Lower leg skin (tissue), 4 donors: Measurements from ENCODE around the gene CGB1. TPM values are rescaled to one million over a fixed set of nuclear protein-coding genes. Genes with fewer than 3 reads are reported as not detected.
"Not testable (repeated sequence)": the region's sequence is repeated elsewhere in the genome, so short reads cannot be mapped to it uniquely, and the experiment has no call there.

ENCODE experiments used
- DNase-seq, 2 donors: peaks; one replicate each; pipeline ENCODE4 v3.0.0-alpha.2; 2019; ENCODE audit warnings: low spot score in 2 of 2
- H3K4me3 ChIP-seq: fragments of 200-600 bp; sonication (generic); 2 replicates; pipeline ENCODE4 v1.5.1; 2017; ENCODE audit warnings: mild to moderate bottlenecking, low read depth; ENCODE audit not compliant: poor library complexity, severe bottlenecking
- CTCF ChIP-seq, 3 donors: fragments of 450-650 bp; IDR thresholded peaks; one replicate each; pipeline ENCODE4 v1.5.1; 2016; ENCODE audit warnings: antibody characterized with exemption in 3 of 3, mild to moderate bottlenecking in 3 of 3, moderate library complexity in 2 of 3
- POLR2A ChIP-seq, 2 donors: fragments of 450-650 bp; IDR thresholded peaks; one replicate each; pipeline ENCODE4 v1.6.1; 2016 to 2017; ENCODE audit warnings: antibody characterized with exemption in 2 of 2, mild to moderate bottlenecking in 1 of 2, moderate library complexity in 1 of 2
- WGBS, 2 donors: methylation state at CpG; one replicate each; pipeline ENCODE4 v1.1.5; 2018; 5-methylcytosine and 5-hydroxymethylcytosine counted together
- intact Hi-C: fragments of 100-400 bp; cut with DNase I; formaldehyde crosslinking; loops from one replicate; pipeline ENCODE4 v1.15.0; 2023; ENCODE audit warnings: low total_unique reads
- total RNA-seq, 4 donors: library from RNA; depleted of rRNA; stranded (reverse); fragments of >200 nt; gene quantifications; one replicate each; pipeline ENCODE4 v1.1.0, GENCODE V29; 2016

CGB1 gene
- total RNA-seq, 4 donors from 2014 or later, result 2.2 TPM; not detected in 3

GRCh38 chr19:49049011-49049410 lies 12.3 kb upstream of the CGB1 start, which contains the start of gene CGB8:
Gene CGB8 (minus strand): TSS chr19:49049111. CDS start chr19:49048739, 372 bp downstream.
- WGBS, 2 donors, result 69% methylated on average over 10 of the region's 12 CpGs; no CpG with 5 or more reads in 1 of the 2 donors
- DNase-seq, H3K4me3 ChIP-seq, intact Hi-C loops: not testable (repeated sequence)

DNA sequence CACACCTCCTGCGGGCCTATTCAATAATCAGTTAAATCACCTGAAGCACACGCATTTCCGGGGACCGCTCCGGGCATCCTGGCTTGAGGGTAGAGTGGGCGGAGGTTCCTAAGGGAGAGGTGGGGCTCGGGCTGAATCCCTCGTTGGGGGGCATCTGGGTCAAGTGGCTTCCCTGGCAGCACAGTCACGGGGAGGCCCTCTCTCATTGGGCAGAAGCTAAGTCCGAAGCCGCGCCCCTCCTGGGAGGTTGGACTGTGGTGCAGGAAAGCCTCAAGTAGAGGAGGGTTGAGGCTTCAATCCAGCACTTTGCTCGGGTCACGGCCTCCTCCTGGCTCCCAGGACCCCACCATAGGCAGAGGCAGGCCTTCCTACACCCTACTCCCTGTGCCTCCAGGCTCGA lies 6.9 kb upstream of the CGB1 start, which contains the start of gene CGB5:
TSS of gene CGB5 (plus strand) at position 301 of the 400 bp plus-strand sequence. CDS start 362 bp downstream, outside the sequence.
- H3K4me3 ChIP-seq, intact Hi-C loops, DNase-seq: not testable (repeated sequence)
- 69 to 76% methylated on average over 13 to 14 of the region's 15 CpGs for WGBS, 2 donors

GRCh38 chr19:49042666-49043065 lies 6.0 kb upstream of the CGB1 start:
- 74 to 94% methylated on average over 2 to 4 of the region's 4 CpGs for WGBS, 2 donors
- DNase-seq, intact Hi-C loops, H3K4me3 ChIP-seq: not testable (repeated sequence)

DNA sequence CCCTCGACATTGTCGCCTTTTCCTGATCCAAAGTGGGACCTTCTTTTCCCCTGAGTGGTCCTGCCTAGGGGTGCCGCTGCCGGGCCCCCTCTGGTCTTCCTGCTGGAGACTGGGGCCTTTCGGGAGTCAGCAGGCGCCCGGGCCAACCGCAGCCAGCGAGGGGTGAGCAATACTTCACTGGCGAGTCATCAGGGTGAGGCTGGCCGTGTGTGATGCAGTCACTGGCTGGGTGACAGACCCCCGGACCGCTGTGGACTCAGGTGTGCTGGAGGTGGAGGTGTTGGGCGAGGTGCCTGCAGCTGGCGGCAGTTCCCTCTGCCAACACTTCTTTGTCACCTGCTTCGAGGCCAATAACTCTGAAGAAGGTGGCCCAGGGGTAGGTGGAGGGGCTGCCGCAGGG lies 5.5 kb upstream of the CGB1 start:
- DNase-seq, result no peak
- intact Hi-C loops, result no loop called here
- no peak for TF ChIP-seq POLR2A (IDR thresholded peaks at IDR 0.05)
- TF ChIP-seq CTCF (IDR thresholded peaks at IDR 0.05), result no peak
- H3K4me3 ChIP-seq, result no peak overlapping the region
- WGBS, 2 donors, result 65 to 72% methylated on average over 17 of the region's 17 CpGs

GRCh38 chr19:49039736-49040135 lies 3.0 kb upstream of the CGB1 start:
- 65 to 69% methylated on average over 9 of the region's 9 CpGs for WGBS, 2 donors
- DNase-seq, H3K4me3 ChIP-seq, intact Hi-C loops: not testable (repeated sequence)

- DNase-seq, H3K4me3 ChIP-seq, intact Hi-C loops: not testable (repeated sequence)
- WGBS, 2 donors, result 82 to 83% methylated on average over 25 to 26 of the region's 26 CpGs
Measured at GRCh38 chr19:49038557-49039276, 2.0 kb upstream of the CGB1 start.

DNA sequence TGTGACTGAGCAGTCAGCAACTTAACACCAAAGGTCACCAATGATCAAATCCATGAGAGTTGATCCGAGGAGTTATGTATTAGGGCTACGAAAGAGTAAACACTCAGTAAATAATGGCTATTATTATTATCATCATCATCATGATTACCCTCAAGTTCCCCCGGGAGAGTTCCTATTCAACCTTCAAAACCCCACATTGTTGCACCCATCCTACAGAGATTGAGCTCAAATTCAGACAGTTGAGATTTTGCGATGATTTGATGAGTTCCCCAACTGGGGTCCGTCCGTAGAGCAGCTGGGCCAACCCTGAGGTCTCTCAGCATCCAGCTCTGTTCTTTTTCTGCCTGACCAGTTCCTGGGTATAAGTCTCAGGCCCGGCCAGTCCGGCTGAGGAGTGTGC lies 1.4 kb upstream of the CGB1 start:
- WGBS, 2 donors, result 90 to 91% methylated on average over 8 of the region's 8 CpGs
- DNase-seq, H3K4me3 ChIP-seq, intact Hi-C loops: not testable (repeated sequence)

DNA sequence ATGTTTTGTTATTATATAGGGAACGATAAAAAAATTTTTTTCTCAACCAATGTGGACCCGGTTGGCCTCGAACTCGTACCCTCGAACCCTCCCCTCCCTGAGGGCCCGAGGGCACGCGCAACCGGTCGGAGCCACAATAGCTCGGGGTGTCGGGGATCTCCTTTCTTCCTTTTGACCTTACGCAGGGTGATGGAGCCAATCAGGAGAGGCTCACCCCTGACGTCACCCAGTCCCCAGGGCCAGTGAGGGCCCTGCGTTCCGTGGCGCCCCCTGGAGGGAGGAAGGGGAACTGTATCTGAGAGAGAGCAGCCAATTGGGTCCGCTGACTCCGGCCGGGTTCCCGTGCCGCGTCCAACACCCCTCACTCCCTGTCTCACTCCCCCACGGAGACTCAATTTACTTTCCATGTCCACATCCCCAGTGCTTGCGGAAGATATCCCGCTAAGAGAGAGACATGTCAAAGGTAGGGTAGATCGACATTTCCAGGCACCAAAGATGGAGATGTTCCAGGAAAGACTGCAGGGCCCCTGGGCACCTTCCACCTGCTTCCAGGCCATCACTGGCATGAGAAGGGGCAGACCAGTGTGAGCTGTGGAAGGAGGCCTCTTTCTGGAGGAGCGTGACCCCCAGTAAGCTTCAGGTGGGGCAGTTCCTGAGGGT lies 4.9 kb downstream of the CGB1 start, which contains the start of gene CGB2:
TSS of gene CGB2 (plus strand) at position 249 of the 660 bp plus-strand sequence. CDS start at position 455, 206 bp downstream.
- DNase-seq, H3K4me3 ChIP-seq, intact Hi-C loops: not testable (repeated sequence)
- WGBS, 2 donors, result 25 to 32% methylated on average over 28 of the region's 28 CpGs

GRCh38 chr19:49030323-49030722 lies 6.4 kb downstream of the CGB1 start:
- DNase-seq, H3K4me3 ChIP-seq, intact Hi-C loops: not testable (repeated sequence)
- 88 to 91% methylated on average over 6 of the region's 8 CpGs for WGBS, 2 donors

DNA sequence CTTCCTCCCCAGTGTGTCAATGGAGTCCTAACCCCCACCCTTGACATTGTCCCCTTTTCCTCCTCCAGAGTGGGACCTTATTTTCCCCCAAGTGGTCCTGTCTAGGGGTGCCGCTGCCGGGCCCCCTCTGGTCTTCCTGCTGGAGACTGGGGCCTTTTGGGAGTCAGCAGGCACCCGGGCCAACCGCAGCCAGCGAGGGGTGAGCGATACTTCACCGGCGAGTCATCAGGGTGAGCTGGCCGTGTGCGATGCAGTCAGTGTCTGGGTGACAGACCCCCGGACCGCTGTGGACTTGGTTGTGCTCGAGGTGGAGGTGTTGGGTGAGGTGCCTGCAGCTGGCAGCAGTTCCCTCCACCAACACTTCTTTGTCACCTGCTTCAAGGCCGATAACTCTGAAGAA lies 6.9 kb downstream of the CGB1 start:
- WGBS, 2 donors, result 85 to 87% methylated on average over 13 to 14 of the region's 14 CpGs
- intact Hi-C loops, DNase-seq, H3K4me3 ChIP-seq: not testable (repeated sequence)

DNA sequence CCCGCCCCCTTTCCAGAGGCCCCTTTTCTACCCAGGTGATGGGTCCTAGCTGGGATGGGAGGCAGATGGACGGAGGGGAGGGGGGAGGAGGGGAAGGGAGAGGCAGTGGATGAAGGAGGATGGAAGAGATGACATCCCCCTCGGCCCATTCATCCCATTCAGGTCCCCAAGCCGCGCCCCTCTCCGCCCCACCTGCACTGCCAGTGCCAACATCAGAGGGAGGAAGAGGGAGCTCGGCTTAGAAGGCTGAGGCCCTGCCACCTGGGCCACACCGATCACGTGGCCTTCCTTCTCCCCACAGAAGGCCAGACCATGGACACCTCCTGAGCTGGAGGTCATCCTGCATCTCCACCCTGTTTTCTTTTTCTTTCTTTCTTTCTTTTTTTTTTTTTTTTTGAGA lies 8.0 kb downstream of the CGB1 start:
- WGBS, 2 donors, result 79 to 83% methylated on average over 9 of the region's 9 CpGs
- intact Hi-C loops, DNase-seq, H3K4me3 ChIP-seq: not testable (repeated sequence)

DNA sequence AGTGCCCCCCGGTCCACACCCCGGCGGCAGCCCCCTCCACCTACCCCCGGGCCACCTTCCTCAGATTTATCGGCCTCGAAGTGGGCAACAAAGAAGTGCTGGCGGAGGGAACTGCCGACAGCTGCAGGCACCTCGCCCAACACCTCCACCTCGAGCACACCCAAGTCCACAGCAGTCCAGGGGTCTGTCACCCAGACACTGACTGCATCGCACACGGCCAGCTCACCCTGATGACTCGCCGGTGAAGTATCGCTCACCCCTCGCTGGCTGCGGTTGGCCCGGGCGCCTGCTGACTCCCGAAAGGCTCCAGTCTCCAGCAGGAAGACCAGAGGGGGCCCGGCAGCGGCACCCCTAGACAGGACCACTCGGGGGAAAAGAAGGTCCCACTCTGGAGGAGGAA lies 11.1 kb downstream of the CGB1 start:
- H3K4me3 ChIP-seq, DNase-seq, intact Hi-C loops: not testable (repeated sequence)
- 84 to 87% methylated on average over 13 to 23 of the region's 23 CpGs for WGBS, 2 donors

DNA sequence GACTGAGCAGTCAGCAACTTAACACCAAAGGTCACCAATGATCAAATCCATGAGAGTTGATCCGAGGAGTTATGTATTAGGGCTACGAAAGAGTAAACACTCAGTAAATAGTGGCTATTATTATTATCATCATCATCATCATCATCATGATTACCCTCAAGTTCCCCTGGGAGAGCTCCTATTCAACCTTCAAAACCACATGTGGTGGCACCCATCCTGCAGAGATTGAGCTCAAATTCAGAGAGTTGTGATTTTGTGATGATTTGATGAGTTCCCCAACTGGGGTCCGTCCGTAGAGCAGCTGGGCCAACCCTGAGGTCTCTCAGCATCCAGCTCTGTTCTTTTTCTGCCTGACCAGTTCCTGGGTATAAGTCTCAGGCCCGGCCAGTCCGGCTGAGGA lies 11.6 kb downstream of the CGB1 start:
- intact Hi-C loops, H3K4me3 ChIP-seq, DNase-seq: not testable (repeated sequence)
- WGBS, 2 donors, result 85 to 87% methylated on average over 4 of the region's 6 CpGs

GRCh38 chr19:49024233-49024632 lies 12.5 kb downstream of the CGB1 start, which contains the start of gene CGB3:
Gene CGB3 (minus strand): TSS chr19:49024333. CDS start chr19:49023971, 362 bp downstream.
- WGBS, 2 donors, result 70 to 73% methylated on average over 13 to 14 of the region's 15 CpGs
- intact Hi-C loops, DNase-seq, H3K4me3 ChIP-seq: not testable (repeated sequence)
